NB4 (cell line): ENCODE results near the gene CD276.

ENCODE experiments used
- DNase-seq: peaks from one replicate; pipeline ENCODE4 v3.0.0; 2010; ENCODE audit warnings: low read depth
- H3K4me3 ChIP-seq: one replicate; pipeline ENCODE4 v1.5.1; 2011; ENCODE audit warnings: mild to moderate bottlenecking, low read depth, low read length, moderate library complexity
- CTCF ChIP-seq: IDR thresholded peaks from one replicate; pipeline ENCODE4 v1.5.1; 2012; ENCODE audit warnings: low read depth, low read length
- MAX ChIP-seq: IDR thresholded peaks from 2 replicates; pipeline ENCODE4 v1.6.1; 2011; ENCODE audit warnings: low read depth, low read length
- MYC ChIP-seq: IDR thresholded peaks from 2 replicates; pipeline ENCODE4 v1.6.1; 2011; ENCODE audit warnings: low read depth, low read length
- POLR2A ChIP-seq: IDR thresholded peaks from 2 replicates; pipeline ENCODE4 v1.6.1; 2011; ENCODE audit warnings: mild to moderate bottlenecking; ENCODE audit not compliant: insufficient read length; ENCODE audit errors: extremely low read depth

Gene CD276

GRCh38 chr15:73763931-73764330 is 79.7 kb downstream of the CD276 start:
- no peak for DNase-seq
- TF ChIP-seq MAX: no peak
- TF ChIP-seq POLR2A: no peak
- no peak for TF ChIP-seq MYC
- no peak for TF ChIP-seq CTCF
- H3K4me3 ChIP-seq: no peak overlapping the region
